ENCODE data around the gene IGIP. TPM values are rescaled to one million over a fixed set of nuclear protein-coding genes. Genes with fewer than 3 reads are reported as not detected.
A peak's percentile ranks its signal among the peaks of the same experiment; 100 is the strongest.

IGIP gene
- 1 to 10 TPM in 11 of 12 donors, not detected in 1; 4.0 to 6.6 (median 5.1) TPM for polyA plus RNA-seq (ENCODE audit: insufficient read length in 12 of 12)
- long read RNA-seq, donor 1, transcript IGIP-201 (1 exons, 3,458 nt): major isoform, 17 of 17 reads
- long read RNA-seq, donor 1, partial matches to known transcripts: 0 of 17 reads
- long read RNA-seq, donor 1, other reads (novel, unspliced or antisense): 0 of 17 reads
- long read RNA-seq, donor 2, transcript IGIP-201 (1 exons, 3,458 nt): major isoform, 7 of 7 reads
- long read RNA-seq, donor 2, partial matches to known transcripts: 0 of 7 reads
- long read RNA-seq, donor 2, other reads (novel, unspliced or antisense): 0 of 7 reads
- long read RNA-seq, donor 3, partial matches to known transcripts: 0 of 3 reads
- long read RNA-seq, donor 3, other reads (novel, unspliced or antisense): 0 of 3 reads
- long read RNA-seq, donor 4, partial matches to known transcripts: 0 of 4 reads
- long read RNA-seq, donor 4, other reads (novel, unspliced or antisense): 0 of 4 reads
- long read RNA-seq, donor 5, partial matches to known transcripts: 0 of 3 reads
- long read RNA-seq, donor 5, other reads (novel, unspliced or antisense): 0 of 3 reads
- long read RNA-seq, donor 6, partial matches to known transcripts: 0 of 4 reads
- long read RNA-seq, donor 6, other reads (novel, unspliced or antisense): 0 of 4 reads
- long read RNA-seq, donor 7, partial matches to known transcripts: 0 of 1 reads
- long read RNA-seq, donor 7, other reads (novel, unspliced or antisense): 0 of 1 reads
- long read RNA-seq, donor 8, partial matches to known transcripts: 0 of 2 reads
- long read RNA-seq, donor 8, other reads (novel, unspliced or antisense): 0 of 2 reads
- long read RNA-seq, donor 9, partial matches to known transcripts: 0 of 4 reads
- long read RNA-seq, donor 9, other reads (novel, unspliced or antisense): 0 of 4 reads
- long read RNA-seq, donor 10, transcript IGIP-201 (1 exons, 3,458 nt): major isoform, 5 of 5 reads
- long read RNA-seq, donor 10, partial matches to known transcripts: 0 of 5 reads
- long read RNA-seq, donor 10, other reads (novel, unspliced or antisense): 0 of 5 reads
- long read RNA-seq, donor 11, partial matches to known transcripts: 0 of 4 reads
- long read RNA-seq, donor 11, other reads (novel, unspliced or antisense): 0 of 4 reads

DNA sequence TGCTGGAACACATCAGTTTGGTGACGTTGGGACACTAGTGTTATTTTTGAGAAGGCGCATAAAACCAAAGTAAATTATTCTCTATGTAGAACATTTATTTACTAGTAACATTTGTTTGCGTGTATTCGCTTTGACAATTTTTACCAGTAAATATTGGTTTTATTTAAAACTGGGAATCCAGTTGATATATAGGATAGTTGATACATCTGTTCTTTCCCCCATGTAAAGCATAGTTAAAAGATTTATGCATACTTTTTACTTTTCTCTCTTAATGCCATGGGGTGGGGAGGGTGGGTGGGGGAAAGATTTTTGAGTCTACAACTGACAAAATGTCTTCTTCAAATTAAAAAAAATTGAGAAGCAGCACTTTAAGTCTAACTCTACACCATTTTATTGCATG lies at the start of gene IGIP:
IGIP (plus strand) TSS at position 301 of the 400 bp plus-strand sequence. CDS start 2,540 bp downstream, outside the sequence.
- no peak for DNase-seq

DNA sequence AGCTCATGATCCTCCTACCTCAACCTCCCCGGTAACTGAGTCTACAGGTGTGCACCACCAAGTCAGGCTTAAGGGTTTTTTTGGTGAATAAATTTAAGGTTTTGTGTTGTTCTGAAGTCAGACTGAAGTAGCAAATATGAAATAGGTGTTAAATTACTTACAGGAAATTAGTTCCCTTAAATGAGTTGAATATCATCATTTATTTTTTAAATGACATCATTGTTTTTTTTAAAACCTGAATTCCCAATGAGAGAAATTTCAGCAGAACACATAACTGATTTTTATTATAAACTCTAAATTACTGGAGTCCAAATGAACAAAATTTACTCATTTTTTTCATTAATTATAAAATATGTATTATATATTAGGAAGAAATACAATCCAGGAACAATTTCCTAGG lies 49.6 kb upstream of the IGIP start:
- no peak for DNase-seq

- DNase-seq: no peak
Measured at GRCh38 chr5:140076788-140077187, 48.9 kb upstream of the IGIP start.

GRCh38 chr5:140083120-140083519 lies 42.6 kb upstream of the IGIP start:
- no peak for DNase-seq

DNA sequence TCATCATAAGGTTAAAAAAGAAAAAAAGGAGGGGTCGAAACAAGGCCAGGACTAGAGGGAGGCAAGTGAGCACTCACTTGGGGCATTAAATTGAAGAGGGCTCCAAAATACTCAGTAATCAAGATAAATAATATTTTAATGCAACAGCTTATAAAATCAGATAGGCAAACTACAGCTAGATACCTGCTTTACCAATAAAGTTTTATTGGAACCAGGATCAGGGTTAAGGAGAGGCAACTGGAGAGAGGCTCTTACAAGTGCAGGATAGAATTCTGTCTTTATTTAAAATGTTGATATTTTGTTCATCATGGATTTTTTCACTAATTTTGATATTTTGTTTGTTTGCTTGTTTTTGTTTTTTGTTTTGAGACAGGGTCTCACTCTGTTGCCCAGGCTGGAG lies 42.1 kb upstream of the IGIP start:
- DNase-seq: no peak

- DNase-seq: no peak
Measured at GRCh38 chr5:140084541-140084940, 41.2 kb upstream of the IGIP start.

GRCh38 chr5:140090251-140090650 lies 35.5 kb upstream of the IGIP start:
- DNase-seq: no peak

GRCh38 chr5:140093179-140093578 lies 32.6 kb upstream of the IGIP start:
- no peak for DNase-seq

- DNase-seq: no peak
Measured at GRCh38 chr5:140093866-140094265, 31.9 kb upstream of the IGIP start.

DNA sequence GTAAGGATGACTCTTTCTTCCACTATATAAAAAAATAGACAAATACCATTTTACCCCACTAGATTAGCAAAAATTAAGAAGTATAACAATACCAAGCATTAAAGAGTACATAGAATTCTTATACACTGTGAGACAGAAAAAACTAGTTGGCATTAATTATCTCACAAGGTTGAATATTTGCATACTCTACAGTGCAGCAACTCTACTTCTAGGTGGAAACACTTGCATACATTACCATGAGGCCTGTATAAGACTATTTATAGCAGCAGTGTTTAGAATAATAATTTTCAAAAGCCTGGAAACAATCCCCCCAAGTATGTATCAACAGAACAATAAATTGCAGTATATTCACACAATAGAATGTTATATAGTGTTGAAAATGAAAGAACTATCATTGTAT lies 30.8 kb upstream of the IGIP start:
- DNase-seq: no peak

DNA sequence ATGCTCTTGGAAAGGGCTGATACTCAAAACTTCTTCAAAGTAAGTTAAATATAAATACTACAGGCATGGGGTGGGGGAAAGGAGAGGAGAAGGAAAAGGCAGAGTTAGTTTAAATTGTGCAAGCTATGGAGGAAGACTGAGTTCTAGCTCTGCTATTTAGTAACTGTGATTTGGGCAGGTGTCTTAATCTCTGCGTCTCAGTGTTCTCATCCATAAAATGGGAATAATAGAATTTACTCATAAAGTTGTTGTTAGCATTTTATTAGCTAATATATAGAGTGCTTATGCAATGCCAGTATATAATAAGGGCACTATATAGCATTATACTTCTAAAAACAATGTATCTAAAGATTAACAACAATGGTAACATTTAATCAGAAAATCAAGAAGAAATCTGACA lies 24.6 kb upstream of the IGIP start:
- no peak for DNase-seq

DNA sequence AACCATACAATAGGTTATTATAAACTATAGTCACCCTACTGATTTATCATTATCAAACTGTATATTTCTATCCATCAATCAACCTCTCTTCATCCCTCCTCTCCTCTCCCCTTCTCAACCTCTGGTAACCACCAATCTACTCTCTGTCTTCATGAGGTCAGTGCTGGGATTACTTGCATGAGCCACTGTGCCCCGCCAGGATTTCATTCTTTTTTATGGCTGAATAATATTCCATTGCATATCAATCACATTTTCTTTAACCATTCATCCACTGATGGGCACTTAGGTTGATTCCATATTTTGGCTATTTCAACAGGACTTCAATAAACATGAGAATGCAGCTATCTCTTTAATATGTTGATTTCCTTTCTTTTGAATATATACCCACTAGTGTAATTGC lies 22.6 kb upstream of the IGIP start:
- no peak for DNase-seq

GRCh38 chr5:140104100-140104499 lies 21.6 kb upstream of the IGIP start:
- no peak for DNase-seq

DNA sequence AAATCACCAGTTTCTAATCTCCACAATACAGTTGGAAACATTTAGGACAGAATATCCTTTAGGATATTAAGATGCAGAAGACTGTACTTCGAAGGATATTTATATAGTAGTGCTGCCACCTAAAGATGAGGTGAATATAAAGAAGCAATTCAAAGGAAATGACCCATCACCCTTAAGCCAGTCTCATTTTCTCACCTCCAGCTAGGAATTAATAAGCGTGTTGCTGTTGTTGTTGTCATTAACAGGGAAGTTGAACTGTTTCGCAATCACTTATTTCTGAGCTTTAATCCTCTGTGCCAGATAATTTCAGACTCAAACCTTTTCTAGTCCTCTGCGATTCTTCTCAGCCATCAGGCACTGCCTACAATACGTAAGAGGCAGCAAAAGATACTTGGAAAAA lies 19.6 kb upstream of the IGIP start:
- no peak for DNase-seq

GRCh38 chr5:140106805-140107311 lies 18.9 kb upstream of the IGIP start:
- no peak for DNase-seq

DNA sequence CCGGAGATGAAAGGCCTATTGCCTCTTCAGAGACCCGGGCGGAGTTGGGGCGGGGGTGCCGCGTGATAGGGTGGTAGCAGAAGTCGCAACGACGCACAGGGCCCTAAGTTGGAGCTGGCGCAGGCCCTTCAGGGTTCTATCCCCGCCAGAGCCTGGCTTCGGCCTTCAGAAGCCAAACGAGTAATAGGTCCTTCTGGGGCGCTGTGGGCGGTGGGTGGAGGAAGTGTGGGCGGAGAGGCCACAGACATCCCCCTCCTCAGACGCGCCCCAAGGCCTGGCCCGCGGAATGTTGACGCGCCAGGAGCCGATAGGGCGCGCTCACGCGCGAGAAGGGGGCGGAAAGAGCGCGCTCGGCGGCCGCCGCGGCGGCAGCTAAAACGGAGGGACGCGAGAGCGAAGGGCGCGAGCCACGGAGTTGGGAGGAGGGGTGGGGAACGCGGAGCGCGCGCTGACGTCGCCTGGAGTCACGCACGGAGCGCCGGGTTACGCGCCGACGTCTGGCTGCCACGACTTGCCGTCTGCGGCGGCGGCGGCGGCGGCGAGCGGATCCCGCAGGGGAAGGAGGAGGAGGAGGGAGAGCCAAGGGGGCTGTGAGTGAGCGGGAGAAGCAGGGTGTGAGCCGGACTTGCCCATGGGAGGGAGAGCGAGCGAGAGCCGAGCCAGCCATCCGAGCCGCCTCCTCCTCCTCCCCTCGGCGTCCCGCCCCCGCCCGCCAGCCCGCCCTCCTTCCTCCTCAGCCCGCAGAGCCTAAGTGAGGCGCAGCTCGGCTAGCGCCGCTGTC lies 18.2 kb upstream of the IGIP start:
- peak; percentile 94 for DNase-seq

DNA sequence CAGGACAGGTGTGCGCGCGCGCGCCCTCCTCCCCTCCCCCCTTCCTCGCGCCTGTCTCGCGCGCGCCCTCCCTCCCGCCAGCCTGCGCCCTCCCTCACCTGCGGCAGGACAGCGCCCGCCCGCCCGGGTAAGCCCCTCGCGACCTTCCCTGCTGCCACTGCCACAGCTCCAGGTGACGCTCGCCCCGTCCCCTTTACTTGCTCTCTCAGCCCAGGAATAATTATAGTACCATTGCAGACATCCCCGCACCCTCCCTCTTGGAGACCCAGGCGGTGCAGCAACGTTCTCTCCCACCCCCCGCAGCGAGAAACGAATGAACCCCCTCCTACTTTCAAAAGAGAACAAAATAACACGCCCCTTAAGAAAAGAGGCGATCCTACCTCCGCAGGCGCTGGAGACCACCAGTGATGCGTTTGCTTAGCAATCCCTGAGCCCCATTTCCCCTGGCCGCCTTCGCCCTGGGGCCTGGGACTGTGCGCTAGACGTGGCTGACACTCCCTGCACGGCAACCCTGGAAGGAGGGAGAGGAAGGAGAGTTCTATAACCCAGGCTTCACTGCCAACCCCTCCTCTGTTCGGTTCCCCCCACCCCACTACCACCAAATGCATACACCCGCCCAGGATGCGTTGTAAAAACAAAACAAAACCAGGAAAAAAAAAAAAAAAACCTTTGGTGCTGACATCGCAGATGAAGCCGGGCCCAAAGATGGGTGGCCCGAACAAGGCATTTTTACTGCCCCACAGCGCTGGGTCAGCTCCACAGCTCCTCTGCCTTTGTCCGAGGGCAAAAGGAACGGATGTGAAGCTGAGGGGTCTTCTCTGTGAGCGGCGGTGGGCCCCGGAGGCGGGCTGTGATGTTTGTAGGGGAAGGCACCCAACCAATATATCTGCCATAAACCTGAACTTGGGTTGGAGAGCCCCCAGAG lies 17.4 kb upstream of the IGIP start:
- no peak for DNase-seq

DNA sequence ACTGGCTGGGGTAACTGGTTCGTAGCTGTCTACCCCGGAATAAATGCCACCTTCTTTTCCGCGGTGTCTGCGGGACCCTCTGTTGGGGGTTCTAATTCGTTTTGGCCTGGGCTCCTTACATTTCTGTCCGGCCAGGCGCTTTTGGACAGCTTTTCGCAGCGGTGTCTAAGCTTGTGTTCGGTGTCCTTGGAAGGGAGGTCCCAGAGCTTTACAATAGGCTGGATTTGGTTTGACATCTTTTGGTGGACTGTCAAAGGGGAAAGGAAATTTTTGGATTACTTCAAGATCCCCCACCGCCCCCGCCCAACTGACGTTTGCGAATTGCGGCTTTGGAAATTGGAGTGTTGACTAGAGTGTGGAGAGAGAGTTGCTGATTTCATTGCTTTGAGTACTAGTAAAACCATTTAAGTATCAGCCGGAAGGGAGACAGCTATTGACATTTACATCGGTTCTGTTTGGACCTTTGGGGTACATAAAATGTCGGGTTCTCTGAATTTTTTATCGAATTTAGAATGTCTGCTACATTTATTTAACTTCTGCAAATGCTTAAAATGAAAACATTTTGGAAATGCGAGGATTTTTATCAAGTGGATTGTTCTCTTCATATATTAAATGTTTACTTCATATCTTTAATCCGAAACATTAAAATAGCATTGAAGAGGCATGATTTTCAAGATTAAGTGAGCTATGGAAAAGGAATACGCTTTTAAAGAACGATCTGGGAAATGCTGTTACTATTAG lies 16.5 kb upstream of the IGIP start:
- DNase-seq: peak; percentile 24
